Mucosa of descending colon (tissue), 3 donors: ENCODE measurements around the gene NGFR. TPM values are rescaled to one million over a fixed set of nuclear protein-coding genes. Genes with fewer than 3 reads are reported as not detected.

Source experiments
- ATAC-seq: fragments of 200-7000 bp; cut with Tn5 transposase; one replicate; pipeline ENCODE4 v1.9.1; 2020; ENCODE audit warnings: mild to moderate bottlenecking, moderate library complexity
- DNase-seq, 3 donors: peaks; one replicate each; pipeline ENCODE4 v3.0.0-alpha.2; 2020
- H3K36me3 ChIP-seq: fragments of 200-600 bp; one replicate; pipeline ENCODE4 v1.8.0; 2021; ENCODE audit warnings: low read depth, mild to moderate bottlenecking
- H3K4me1 ChIP-seq: fragments of 200-600 bp; one replicate; pipeline ENCODE4 v1.8.0; 2021; ENCODE audit warnings: low read depth, mild to moderate bottlenecking
- H3K4me3 ChIP-seq: fragments of 200-600 bp; one replicate; pipeline ENCODE4 v1.8.0; 2021; ENCODE audit warnings: mild to moderate bottlenecking
- H3K9me3 ChIP-seq: fragments of 200-600 bp; one replicate; pipeline ENCODE4 v1.8.0; 2021; ENCODE audit warnings: mild to moderate bottlenecking
- CTCF ChIP-seq: fragments of 200-600 bp; IDR thresholded peaks from one replicate; pipeline ENCODE4 v1.8.0; 2022; ENCODE audit warnings: antibody characterized with exemption, mild to moderate bottlenecking
- intact Hi-C, 2 donors: fragments of 100-400 bp; cut with DNase I in 1 of 2; cut with micrococcal nuclease in 1 of 2; formaldehyde crosslinking; loops; one replicate each; pipeline versions ENCODE4 v1.11.0 to v1.11.1; 2022; cut with DNase I, micrococcal nuclease
- total RNA-seq, 3 donors: library from RNA; stranded (reverse); fragmentation: NEBNext Ultra II Directional in 2 of 3; extraction: Animal tissue kit (Norgen Biotek cat#: 25700) in 2 of 3; gene quantifications; one replicate each; pipeline versions ENCODE4 v1.2.1 to v1.2.4, GENCODE V29; 2021 to 2023
- donor health status: DM: no; HTN: no; CAD: no; lungs with moderate emphysema.
- donor health status: DM: no; HTN: no; CAD: no.
- donor health status: DM: no; HTN: yes; CAD: no.

Gene NGFR
- total RNA-seq, 3 donors from 2014 or later = 1.0 to 11.9 (median 2.0) TPM

- ATAC-seq = no peak
- TF ChIP-seq CTCF = no peak
- intact Hi-C loops = no loop called here
Measured at GRCh38 chr17:49520386-49521087, 25.4 kb downstream of the NGFR start.

GRCh38 chr17:49521088-49521450, 26.0 kb downstream of the NGFR start:
- Histone ChIP-seq H3K36me3 (no peaks in the 10 kb centered on the region), H3K4me1 (peaks cover 5% of the 10 kb centered on the region), H3K9me3 (no peaks in the 10 kb centered on the region), H3K4me3 (no peak overlapping the region)
- intact Hi-C loops = no loop called here
- TF ChIP-seq CTCF = no peak
- no peak for DNase-seq
- ATAC-seq = no peak

More at GRCh38 chr17:49520386-49521087, 25.4 kb downstream of the NGFR start:
- Histone ChIP-seq H3K9me3 (no peaks in the 10 kb centered on the region), H3K4me1 (peaks cover 7% of the 10 kb centered on the region), H3K36me3 (no peaks in the 10 kb centered on the region), H3K4me3 (no peak overlapping the region)
- no peak for DNase-seq

- ATAC-seq = no peak
Measured at GRCh38 chr17:49521471-49522356, 26.6 kb downstream of the NGFR start.

GRCh38 chr17:49522357-49522890, 27.3 kb downstream of the NGFR start:
- DNase-seq (no peak), ATAC-seq (no peak)
- Histone ChIP-seq H3K4me3 (no peak overlapping the region), H3K36me3 (no peaks in the 10 kb centered on the region), H3K4me1 (no peaks in the 10 kb centered on the region), H3K9me3 (no peaks in the 10 kb centered on the region)
- TF ChIP-seq CTCF = no peak
- intact Hi-C loops = no loop called here

More at GRCh38 chr17:49521471-49522356, 26.6 kb downstream of the NGFR start:
- intact Hi-C loops = no loop called here
- Histone ChIP-seq H3K36me3 (no peaks in the 10 kb centered on the region), H3K4me1 (no peaks in the 10 kb centered on the region), H3K4me3 (no peak overlapping the region), H3K9me3 (no peaks in the 10 kb centered on the region)
- no peak for TF ChIP-seq CTCF
- no peak for DNase-seq

- Histone ChIP-seq H3K9me3 (no peaks in the 10 kb centered on the region), H3K36me3 (no peaks in the 10 kb centered on the region), H3K4me1 (no peaks in the 10 kb centered on the region), H3K4me3 (no peak overlapping the region)
- TF ChIP-seq CTCF = no peak
- intact Hi-C loops = no loop called here
- ATAC-seq (no peak), DNase-seq (no peak)
Measured at GRCh38 chr17:49523196-49523595, 28.1 kb downstream of the NGFR start.
